Esophagus squamous epithelium (tissue), 5 donors: ENCODE measurements around the gene FAM156A. TPM values are rescaled to one million over a fixed set of nuclear protein-coding genes. Genes with fewer than 3 reads are reported as not detected.
A peak's percentile ranks its signal among the peaks of the same experiment; 100 is the strongest.
"Not testable (repeated sequence)": the region's sequence is repeated elsewhere in the genome, so short reads cannot be mapped to it uniquely, and the experiment has no call there.

Experiments
- DNase-seq: peaks from one replicate; lab custom pipeline; 2025; lab: John Stamatoyannopoulos, UW
- H3K27ac ChIP-seq, 4 donors: fragments of 200-600 bp; sonication (generic); one replicate each; pipeline ENCODE4 v1.5.1; 2016 to 2019; ENCODE audit warnings: mild to moderate bottlenecking in 1 of 4
- H3K27me3 ChIP-seq, 4 donors: fragments of 200-600 bp; sonication (generic); 1 replicate in 3 of 4; 2 replicates in 1 of 4; pipeline versions ENCODE4 v1.5.1 to v1.6.0; 2017 to 2021; ENCODE audit warnings: antibody characterized with exemption in 1 of 4
- H3K36me3 ChIP-seq, 3 donors: fragments of 200-600 bp; sonication (generic); one replicate each; pipeline ENCODE4 v1.5.1; 2016 to 2019
- H3K4me1 ChIP-seq, 3 donors: fragments of 200-600 bp; sonication (generic); one replicate each; pipeline ENCODE4 v1.5.1; 2017 to 2019
- H3K4me3 ChIP-seq, 4 donors: fragments of 200-600 bp; sonication (generic); 1 replicate in 3 of 4; 2 replicates in 1 of 4; pipeline ENCODE4 v1.5.1; 2016 to 2019; ENCODE audit warnings: mild to moderate bottlenecking in 2 of 4, moderate library complexity in 1 of 4
- H3K9me3 ChIP-seq, 3 donors: fragments of 200-600 bp; sonication (generic); one replicate each; pipeline ENCODE4 v1.5.1; 2016 to 2019
- POLR2A ChIP-seq, 4 donors: fragments of 450-650 bp; IDR thresholded peaks; one replicate each; pipeline ENCODE4 v1.6.1; 2017; ENCODE audit warnings: antibody characterized with exemption in 4 of 4, mild to moderate bottlenecking in 4 of 4, moderate library complexity in 3 of 4
- WGBS, 2 donors: methylation state at CpG; one replicate each; pipeline ENCODE4 v1.1.5; 2018; 5-methylcytosine and 5-hydroxymethylcytosine counted together
- intact Hi-C: fragments of 100-400 bp; cut with DNase I; formaldehyde crosslinking; loops from one replicate; pipeline ENCODE4 v1.15.0; 2022
- total RNA-seq, 4 donors: library from RNA; depleted of rRNA; stranded (reverse); fragments of >200 nt; gene quantifications; one replicate each; pipeline ENCODE4 v1.1.0, GENCODE V29; 2016
- TF ChIP-seq, protein P1 (sequence below), 6 experiments: fragments of 450-650 bp in 4 of 6; fragments of 200-600 bp in 2 of 6; sonication (generic) in 2 of 6; IDR thresholded peaks; one replicate each; pipeline ENCODE4 v1.5.1; 2016 to 2019; ENCODE audit warnings: antibody characterized with exemption in 6 of 6, mild to moderate bottlenecking in 4 of 6, moderate library complexity in 4 of 6
- donor health status: DM: yes; HTN: yes; CAD: no.

Gene FAM156A
- total RNA-seq, 4 donors from 2014 or later = 2.9 to 13.3 (median 9.7) TPM

DNA sequence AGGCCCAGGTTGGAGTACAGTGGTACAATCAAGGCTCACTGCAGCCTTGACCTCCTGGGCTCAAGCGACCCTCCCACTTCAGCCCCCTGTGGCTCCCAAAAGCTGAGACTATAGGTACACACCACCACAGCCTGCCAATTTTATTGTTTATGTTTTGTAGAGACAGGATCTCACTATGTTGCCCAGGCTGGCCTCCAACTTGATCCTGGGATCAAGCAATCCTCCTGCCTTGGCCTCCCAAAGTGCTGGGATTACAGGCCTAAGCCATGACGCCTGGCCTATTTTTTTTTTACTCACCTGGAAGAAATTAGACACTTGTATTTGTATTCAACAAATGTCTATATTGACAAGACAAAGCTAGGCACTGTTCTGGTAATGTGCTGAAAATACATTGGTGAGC lies 25.1 kb downstream of the FAM156A start:
- TF ChIP-seq, protein P1, sequence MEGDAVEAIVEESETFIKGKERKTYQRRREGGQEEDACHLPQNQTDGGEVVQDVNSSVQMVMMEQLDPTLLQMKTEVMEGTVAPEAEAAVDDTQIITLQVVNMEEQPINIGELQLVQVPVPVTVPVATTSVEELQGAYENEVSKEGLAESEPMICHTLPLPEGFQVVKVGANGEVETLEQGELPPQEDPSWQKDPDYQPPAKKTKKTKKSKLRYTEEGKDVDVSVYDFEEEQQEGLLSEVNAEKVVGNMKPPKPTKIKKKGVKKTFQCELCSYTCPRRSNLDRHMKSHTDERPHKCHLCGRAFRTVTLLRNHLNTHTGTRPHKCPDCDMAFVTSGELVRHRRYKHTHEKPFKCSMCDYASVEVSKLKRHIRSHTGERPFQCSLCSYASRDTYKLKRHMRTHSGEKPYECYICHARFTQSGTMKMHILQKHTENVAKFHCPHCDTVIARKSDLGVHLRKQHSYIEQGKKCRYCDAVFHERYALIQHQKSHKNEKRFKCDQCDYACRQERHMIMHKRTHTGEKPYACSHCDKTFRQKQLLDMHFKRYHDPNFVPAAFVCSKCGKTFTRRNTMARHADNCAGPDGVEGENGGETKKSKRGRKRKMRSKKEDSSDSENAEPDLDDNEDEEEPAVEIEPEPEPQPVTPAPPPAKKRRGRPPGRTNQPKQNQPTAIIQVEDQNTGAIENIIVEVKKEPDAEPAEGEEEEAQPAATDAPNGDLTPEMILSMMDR (IDR thresholded peaks at IDR 0.05) = no peak
- no peak for TF ChIP-seq POLR2A (IDR thresholded peaks at IDR 0.05)
- no peaks in the 10 kb centered on the region for H3K9me3 ChIP-seq
- no peaks in the 10 kb centered on the region for H3K36me3 ChIP-seq
- no peak overlapping the region for H3K27ac ChIP-seq
- H3K4me3 ChIP-seq = no peak overlapping the region
- intact Hi-C loops = no loop called here
- H3K4me1 ChIP-seq = peaks cover 4 to 8% (median 5%) of the 10 kb centered on the region in 3 donors
- H3K27me3 ChIP-seq = no peaks in the 10 kb centered on the region
- WGBS, 2 donors = 77 to 100% methylated on average over 2 of the region's 2 CpGs
- DNase-seq = no peak

DNA sequence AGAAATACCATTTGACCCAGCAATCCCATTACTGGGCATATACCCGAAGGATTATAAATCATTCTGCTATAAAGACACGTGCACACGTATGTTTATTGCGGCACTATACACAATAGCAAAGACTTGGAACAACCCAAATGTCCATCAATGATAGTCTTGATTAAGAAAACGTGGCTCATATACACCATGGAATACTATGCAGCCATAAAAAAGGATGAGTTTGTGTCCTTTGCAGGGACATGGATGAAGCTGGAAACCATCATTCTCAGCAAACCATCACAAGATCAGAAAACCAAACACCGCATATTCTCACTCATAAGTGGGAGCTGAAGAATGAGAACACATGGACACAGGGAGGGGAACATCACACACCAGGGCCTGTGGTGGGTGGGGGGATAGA lies 28.1 kb downstream of the FAM156A start:
- H3K4me3 ChIP-seq, DNase-seq, H3K36me3 ChIP-seq, H3K27ac ChIP-seq, H3K4me1 ChIP-seq, intact Hi-C loops, H3K27me3 ChIP-seq, H3K9me3 ChIP-seq: not testable (repeated sequence)
- 81 to 88% methylated on average over 5 to 6 of the region's 6 CpGs for WGBS, 2 donors

DNA sequence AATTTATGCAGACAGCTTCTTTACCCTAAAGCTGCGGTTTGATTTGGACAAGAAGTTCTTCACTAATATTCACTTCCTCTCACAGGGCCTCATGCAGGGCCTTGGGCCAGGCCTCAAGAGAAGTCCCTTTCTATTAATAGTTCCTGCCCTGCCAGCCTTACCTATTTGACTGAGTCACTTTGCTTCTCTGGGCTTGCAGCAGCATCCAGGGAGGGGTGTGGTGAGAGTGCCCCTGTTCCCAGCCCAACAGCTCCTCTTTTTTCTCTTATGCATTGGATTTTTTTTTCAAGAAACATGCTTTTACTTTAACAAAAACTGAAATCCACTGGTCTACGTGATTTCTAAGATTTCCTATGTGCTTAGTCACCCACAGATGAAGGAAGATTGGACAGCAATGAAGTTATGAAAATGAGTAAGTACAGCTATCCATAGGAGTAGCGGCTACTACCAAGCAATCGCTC lies 34.5 kb downstream of the FAM156A start:
- no peak for DNase-seq

DNA sequence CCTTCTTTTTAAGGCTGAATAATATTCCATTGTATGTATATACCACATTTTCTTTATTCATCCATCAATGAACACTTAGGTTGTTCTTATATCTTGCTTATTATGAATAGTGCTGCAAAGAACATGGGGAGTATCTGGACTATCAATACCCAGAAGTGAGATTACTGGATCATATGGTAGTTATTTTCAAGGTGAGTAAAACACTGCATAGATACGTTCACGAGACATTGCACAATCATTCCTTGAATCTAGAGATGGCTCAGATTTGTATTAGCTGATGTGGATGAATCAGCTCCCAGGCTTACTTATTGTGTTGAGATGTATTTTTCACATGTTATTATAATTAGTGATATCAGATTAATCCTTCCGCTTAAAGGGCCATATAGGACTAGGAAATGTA lies 43.6 kb downstream of the FAM156A start:
- H3K4me1 ChIP-seq, H3K4me3 ChIP-seq, intact Hi-C loops, H3K9me3 ChIP-seq, H3K27me3 ChIP-seq, H3K36me3 ChIP-seq, H3K27ac ChIP-seq, DNase-seq: not testable (repeated sequence)
- WGBS, 2 donors = no CpG with 5 or more reads among the region's 3 CpGs

More for the DNA sequence above, 34.5 kb downstream of the FAM156A start:
- Histone ChIP-seq H3K9me3 (no peaks in the 10 kb centered on the region), H3K4me3 (no peak overlapping the region), H3K4me1 (peaks cover 5 to 13% (median 6%) of the 10 kb centered on the region in 3 donors), H3K36me3 (no peaks in the 10 kb centered on the region), H3K27me3 (no peaks in the 10 kb centered on the region), H3K27ac (peak overlapping the region in 3 of 4 donors; percentile 1 to 71 (median 34))
- intact Hi-C loops = no loop called here
- WGBS, 2 donors = 26 to 45% methylated on average over 4 of the region's 4 CpGs
- TF ChIP-seq POLR2A (IDR thresholded peaks at IDR 0.05) = no peak
- TF ChIP-seq, protein P1 (IDR thresholded peaks at IDR 0.05) = no peak

DNA sequence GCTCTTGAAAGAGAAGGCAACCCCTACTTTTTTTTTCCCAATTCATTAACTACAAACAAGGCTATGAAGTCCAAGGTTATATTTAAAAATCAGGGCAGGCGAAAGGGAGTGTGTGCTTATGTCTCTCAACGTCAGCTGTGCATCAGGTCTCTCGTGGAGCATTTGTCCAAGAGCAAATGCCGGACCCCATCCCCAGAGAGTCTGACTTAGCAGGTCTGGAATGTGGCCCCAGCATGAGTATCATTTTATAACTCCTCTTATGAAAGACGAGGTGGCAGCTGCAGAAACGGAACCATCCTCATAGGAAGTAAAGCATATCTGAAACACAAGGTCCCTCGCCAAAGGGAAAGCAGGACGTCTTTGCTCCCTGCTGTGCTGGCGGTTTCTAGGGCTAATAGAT lies 44.6 kb downstream of the FAM156A start:
- H3K36me3 ChIP-seq, intact Hi-C loops, H3K9me3 ChIP-seq, H3K27ac ChIP-seq, H3K27me3 ChIP-seq, DNase-seq, H3K4me1 ChIP-seq, H3K4me3 ChIP-seq: not testable (repeated sequence)
- WGBS, 2 donors = no CpG with 5 or more reads among the region's 9 CpGs

DNA sequence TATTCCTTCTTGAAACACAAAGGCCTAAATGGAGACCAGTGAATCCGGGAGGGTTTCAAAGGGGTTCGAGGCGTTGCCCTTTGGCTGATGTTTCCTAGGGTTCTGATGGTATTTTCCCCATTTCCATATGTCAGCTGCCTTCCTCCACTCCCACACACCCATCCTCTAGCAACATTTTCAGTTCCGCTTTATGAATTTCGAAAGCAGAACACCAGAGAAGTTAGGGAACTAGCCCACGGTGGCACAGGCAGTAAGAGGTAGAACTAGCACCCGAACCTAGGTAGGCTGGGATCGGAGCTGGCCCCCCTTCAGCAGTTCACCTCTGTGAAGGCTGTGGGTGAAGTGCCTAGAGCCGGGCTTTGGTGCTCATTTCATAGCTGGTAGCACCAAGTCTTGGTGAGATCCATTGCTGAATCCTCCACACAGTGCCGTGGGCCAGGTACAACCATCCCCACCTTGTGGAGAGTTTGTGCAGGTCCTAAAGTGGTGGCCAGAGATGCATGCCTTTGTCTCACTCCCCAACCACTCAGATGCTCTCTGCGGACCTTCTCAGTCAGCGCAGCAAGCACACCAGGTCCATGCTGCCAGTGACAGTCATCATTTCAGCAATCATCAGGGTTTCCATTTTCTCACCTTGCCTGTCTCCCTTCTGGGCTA lies 48.9 kb downstream of the FAM156A start:
- no CpG with 5 or more reads among the region's 12 CpGs for WGBS, 2 donors
- H3K27me3 ChIP-seq, intact Hi-C loops, H3K4me1 ChIP-seq, DNase-seq, H3K27ac ChIP-seq, H3K4me3 ChIP-seq, H3K36me3 ChIP-seq, H3K9me3 ChIP-seq: not testable (repeated sequence)

DNA sequence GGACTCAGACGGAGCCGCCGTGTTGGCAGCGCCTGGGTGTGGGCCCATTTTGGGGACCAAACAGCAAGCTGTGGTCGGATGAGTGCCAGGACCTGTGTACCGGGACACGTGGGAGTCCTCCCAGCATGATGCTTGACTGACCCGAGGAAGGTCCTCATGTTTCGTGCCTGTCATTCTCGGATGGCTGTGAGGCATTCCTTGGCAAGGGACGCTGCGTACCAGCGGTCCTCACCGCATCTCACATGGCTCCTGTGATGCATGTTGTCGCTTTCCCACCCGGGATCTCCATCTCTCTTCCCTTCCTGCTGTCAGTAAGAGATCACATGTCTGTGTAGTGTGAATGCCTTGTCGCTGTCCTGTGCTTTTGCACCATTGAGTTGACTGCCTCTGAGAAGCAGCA lies 50.4 kb downstream of the FAM156A start:
- DNase-seq, H3K4me3 ChIP-seq, H3K4me1 ChIP-seq, H3K27me3 ChIP-seq, intact Hi-C loops, H3K27ac ChIP-seq, H3K36me3 ChIP-seq, H3K9me3 ChIP-seq: not testable (repeated sequence)
- no CpG with 5 or more reads among the region's 17 CpGs for WGBS, 2 donors

DNA sequence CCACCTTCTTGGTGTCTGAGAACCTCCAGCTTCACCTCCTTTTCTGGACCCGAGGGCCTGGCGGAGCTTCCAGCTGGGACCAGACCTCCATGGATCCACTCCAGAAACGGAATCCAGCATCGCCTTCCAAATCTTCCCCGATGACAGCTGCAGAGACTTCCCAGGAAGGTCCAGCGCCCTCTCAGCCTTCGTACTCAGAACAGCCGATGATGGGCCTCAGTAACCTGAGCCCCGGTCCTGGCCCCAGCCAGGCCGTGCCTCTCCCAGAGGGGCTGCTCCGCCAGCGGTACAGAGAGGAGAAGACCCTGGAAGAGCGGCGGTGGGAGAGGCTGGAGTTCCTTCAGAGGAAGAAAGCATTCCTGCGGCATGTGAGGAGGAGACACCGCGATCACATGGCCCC lies 51.2 kb downstream of the FAM156A start:
- H3K27me3 ChIP-seq, H3K4me1 ChIP-seq, H3K27ac ChIP-seq, H3K4me3 ChIP-seq, intact Hi-C loops, H3K9me3 ChIP-seq, H3K36me3 ChIP-seq, DNase-seq: not testable (repeated sequence)
- WGBS, 2 donors = no CpG with 5 or more reads among the region's 17 CpGs

DNA sequence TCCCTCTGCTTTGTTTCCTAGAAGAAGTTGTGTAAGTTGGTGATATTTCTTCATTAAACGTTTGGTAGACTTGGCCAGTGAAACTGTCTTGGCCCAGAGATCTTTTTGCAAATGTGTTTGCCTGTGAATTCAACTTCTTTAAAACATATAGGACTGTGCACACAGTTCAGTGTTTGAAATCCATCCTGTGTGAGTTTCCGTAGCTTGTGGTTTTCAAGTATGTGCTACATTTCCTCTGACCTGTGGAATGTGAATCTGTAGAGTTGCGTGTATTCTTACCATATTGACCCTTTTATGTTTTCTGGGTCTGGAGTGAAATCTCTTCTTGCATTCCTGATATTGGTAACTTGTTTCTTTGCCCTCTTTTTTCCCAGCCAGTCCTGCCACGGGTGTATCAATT lies 52.2 kb downstream of the FAM156A start:
- H3K27me3 ChIP-seq, H3K9me3 ChIP-seq, H3K4me3 ChIP-seq, H3K27ac ChIP-seq, H3K4me1 ChIP-seq, intact Hi-C loops, DNase-seq, H3K36me3 ChIP-seq: not testable (repeated sequence)
- WGBS, 2 donors = no CpG with 5 or more reads among the region's 4 CpGs

DNA sequence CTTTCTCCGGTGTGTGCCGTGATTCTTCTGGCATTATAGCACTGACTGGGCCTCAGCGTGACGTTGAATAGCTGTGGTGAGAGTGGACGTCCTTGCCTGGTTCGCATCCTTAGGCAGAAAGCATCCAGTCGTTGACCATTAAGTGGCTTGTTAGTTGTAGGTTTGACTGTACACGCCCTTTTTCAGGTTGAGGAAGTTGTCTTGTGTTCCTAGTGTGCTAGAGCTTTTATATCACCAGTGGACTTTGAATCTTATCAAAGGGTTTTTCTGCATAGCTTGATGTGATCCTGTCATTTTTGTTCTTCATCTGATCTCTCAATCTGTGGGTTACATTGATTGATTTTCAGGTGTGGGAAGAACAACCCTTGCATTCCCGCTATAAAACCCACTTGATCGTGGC lies 52.8 kb downstream of the FAM156A start:
- WGBS, 2 donors = no CpG with 5 or more reads among the region's 10 CpGs
- intact Hi-C loops, DNase-seq, H3K4me3 ChIP-seq, H3K9me3 ChIP-seq, H3K27ac ChIP-seq, H3K36me3 ChIP-seq, H3K4me1 ChIP-seq, H3K27me3 ChIP-seq: not testable (repeated sequence)
